Cerebellar nuclear complex (tissue), 1 donor: ENCODE data around the gene FSTL4.

Experiments used
- DNase-seq, 2 experiments: peaks; one replicate each; lab custom pipeline; 2025; lab: John Stamatoyannopoulos, UW

The FSTL4 gene

GRCh38 chr5:133290669-133291240, 321.6 kb downstream of the FSTL4 start:
- DNase-seq = no peak

DNA sequence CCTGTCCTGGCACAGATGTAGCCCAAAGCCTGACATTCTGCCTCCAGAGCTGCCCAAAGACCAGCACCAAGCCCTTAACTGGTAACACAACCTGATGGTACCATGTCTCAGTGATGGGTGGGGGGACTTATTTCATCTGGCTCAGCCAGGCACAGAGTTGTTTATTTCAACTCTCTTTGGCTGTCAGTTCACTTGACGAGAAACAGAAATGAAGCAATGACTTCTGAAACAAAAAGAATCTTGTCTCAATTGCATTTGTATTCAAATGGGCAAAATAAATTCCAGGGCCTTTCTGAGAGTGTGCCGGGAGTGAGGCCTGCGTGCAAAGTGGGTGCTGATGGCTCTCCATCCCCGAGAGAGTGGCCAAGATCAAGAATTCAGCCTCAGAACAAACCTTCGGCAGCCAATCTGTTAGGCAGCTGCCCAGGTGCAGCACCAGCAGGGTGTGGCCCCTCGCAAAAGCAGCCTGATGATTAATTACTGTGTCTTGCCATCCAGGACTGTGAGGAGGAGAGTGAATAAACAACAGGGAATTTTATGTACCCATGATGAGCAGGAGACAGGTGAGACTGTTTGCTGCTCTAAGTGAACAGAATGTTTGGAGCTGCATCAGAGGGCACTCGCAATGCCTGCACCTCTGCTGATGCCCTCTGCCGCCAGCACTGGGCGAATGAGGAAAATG, 322.5 kb downstream of the FSTL4 start:
- no peak for DNase-seq

GRCh38 chr5:133287500-133287899, 324.8 kb downstream of the FSTL4 start:
- DNase-seq = no peak

DNA sequence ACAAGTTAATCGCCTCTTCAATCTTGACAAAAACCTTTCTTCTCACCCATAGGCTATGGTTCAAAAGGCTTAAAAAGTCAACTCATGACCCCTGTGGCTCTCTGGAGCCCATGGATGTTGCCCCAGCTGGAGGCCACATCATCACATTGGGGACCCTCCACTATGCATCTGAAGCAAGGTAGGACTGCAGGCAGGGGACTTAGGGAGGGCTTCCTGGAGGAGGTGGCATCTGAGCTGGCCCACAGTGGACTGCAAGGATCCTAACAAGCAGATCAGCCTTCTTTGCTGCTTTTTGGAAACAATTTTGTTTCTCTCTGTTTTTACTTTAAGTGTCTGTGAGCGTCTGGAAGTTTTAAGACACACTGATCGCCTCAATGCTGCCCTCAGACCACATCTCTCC, 325.9 kb downstream of the FSTL4 start:
- DNase-seq = no peak

- no peak for DNase-seq
These were observed 326.7 kb downstream of the FSTL4 start for GRCh38 chr5:133285583-133286021.

DNA sequence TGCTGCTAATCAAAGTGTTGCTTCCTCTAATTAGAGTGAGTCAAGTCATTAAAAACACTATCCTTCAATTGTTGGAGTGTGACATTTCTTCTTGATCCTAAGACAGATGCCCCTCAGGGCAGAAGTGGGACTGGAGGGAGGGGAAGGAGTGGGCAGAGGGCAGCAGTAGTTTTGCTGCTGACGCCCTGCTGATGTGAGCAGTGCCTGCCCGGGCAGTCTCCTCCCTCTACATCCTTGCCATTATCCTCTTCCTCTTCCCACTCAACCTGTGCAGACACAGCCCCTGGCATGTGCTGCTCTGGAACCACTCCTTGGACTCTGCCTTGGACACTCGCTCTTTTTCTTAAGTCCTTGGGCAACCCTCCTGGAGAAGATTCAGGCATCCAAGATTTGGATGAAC, 328.0 kb downstream of the FSTL4 start:
- DNase-seq = no peak

DNA sequence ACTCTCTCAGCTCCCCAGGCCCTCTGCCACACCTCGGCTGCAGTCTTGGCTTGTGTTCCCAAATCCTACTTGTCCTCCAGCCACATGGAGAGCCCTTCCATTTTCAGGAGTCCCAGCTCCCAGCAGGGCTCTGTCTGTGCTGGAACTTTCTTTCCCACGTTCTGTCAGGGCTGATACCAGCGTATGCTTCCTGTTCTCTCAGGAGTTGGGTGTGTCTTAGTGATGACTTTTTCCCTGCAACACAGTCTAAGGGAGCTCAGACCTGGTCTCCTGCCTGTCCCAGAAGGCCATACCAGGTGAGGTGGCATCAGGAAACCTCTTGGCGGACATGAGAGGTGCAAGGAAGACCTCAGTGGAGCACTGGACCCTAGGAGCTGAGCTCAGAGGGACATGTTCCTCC, 334.0 kb downstream of the FSTL4 start:
- no peak for DNase-seq

DNA sequence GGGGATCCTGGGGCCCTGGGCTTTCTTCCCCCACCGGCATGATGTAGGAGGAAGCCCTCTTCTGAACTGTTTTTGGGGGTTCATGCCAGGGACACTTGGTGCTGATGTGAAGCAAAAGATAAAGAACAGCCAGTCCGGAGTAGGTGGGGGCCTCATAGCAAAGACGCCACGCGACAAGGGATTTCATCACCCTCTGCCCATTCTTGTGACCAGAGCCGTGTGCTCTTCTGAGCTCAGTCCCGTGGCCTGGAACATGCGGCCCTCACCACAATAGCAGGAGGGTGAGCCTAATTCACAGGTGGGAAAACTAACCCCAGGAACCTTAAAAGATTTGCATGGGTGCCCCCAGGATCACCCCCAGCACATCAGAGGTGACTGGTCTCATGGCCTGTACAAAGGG, 334.6 kb downstream of the FSTL4 start:
- no peak for DNase-seq

GRCh38 chr5:133276171-133276570, 336.2 kb downstream of the FSTL4 start:
- DNase-seq = no peak

DNA sequence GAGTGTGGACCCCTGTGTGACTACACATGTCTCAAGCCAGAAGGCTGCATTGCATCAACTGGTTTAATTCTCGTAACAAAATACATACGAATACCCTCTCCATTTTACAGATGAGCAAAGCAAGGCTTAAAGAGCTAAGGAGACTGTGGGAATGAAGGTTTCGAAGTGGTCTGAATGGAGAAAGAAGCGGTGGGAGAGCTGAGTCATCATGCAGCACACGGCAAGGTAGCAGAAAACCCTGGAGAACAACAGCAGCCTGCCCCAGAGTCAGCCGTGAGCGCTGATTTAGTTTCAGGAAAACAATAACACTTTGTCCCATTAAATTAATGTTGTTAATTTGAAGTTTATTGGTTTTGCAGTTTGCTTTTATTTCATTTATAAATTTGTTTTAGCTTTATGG, 336.7 kb downstream of the FSTL4 start:
- no peak for DNase-seq

DNA sequence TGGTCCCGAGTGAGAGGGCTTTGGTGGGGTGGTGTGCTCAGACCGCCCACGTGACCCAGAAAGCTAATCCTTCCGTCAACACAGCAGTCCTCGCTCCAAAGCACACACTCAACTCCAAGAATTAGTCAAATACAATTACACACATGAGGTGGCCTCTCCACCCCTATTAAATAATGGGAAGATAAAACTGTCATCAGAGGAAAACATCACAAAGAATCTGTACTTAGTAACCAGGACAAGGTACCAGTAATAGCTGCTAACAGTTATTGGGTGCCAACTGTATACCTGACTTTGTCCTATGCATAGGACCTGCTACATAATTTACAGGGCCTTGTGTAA, 337.8 kb downstream of the FSTL4 start:
- DNase-seq = no peak

- DNase-seq = no peak
These were observed 338.4 kb downstream of the FSTL4 start for GRCh38 chr5:133273661-133274596.

DNA sequence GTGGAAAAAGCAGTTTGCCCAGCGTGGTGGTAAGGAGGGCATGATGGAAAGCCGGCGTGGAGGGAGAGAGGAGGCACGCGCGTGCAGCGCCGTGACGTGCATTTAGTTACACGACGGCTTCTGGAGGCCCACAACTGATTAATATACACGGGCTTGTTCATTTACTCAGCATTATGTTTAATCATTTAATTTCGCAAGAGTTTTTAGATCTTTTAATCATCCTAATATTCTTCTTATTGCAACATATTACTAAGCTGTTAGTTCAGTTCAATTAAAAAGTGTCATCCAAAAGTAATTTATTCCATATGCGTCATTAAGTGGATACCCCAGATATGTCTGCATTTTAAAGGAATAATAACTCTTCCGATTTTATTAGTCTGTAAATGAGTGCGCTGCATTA, 340.0 kb downstream of the FSTL4 start:
- no peak for DNase-seq

DNA sequence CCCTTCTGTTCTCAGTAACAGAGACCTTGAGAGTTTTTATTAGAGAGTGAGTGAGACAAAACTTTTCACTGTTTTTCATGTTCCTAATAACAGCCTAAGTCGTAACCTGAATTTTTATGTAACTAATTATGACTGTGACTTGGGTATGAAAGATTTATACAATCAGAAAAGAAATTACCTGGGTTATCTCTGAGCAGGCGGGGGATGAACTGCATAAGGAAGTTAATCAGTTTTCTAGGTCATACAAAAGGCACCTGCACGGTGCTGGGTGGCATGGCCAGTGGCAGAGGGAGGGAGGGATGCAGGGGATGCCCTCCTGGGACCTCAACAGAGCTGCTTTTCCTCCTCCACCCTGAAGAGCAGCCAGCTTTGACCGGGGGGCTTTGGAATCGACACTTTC, 340.7 kb downstream of the FSTL4 start:
- DNase-seq = no peak

DNA sequence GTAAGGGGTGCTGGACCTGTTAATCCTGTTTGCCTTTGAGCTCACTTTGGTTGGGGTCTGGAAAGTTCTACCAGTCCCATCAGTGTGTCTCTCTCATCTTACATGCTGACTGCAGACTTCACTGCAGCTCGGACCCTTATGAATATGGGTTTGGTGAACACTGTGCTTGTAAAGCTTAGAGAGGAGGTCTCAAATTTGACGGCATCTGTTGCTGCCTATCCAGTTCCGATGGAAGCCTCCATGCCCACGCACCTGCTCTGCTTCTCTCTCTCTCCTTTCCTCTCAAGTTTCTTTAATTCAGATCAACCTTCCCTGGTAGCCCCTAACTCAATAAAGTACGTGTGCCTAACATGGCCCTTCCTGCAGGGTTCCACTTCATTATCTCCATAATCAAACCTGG, 342.6 kb downstream of the FSTL4 start:
- no peak for DNase-seq

- DNase-seq = no peak
These were observed 344.7 kb downstream of the FSTL4 start for GRCh38 chr5:133267601-133268000.

- DNase-seq = no peak
These were observed 345.4 kb downstream of the FSTL4 start for GRCh38 chr5:133266966-133267365.

DNA sequence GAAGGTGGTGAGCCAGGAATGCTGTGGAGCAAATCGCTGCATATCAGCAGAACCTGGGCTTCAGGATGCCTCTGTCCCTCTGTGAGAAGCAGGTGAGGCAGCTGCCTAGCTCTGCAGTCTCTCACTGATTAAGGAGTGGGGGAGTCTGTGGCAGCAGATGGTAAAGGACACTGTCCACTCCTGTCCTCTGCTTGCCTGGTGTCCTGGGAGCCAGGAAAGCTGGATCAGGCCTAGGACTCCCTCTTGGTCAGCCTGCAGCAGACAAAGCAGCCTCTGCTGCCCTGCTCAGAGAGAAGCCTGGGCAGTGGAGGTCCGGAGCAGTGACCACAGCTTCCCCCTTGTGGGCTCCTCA, 345.8 kb downstream of the FSTL4 start:
- no peak for DNase-seq

DNA sequence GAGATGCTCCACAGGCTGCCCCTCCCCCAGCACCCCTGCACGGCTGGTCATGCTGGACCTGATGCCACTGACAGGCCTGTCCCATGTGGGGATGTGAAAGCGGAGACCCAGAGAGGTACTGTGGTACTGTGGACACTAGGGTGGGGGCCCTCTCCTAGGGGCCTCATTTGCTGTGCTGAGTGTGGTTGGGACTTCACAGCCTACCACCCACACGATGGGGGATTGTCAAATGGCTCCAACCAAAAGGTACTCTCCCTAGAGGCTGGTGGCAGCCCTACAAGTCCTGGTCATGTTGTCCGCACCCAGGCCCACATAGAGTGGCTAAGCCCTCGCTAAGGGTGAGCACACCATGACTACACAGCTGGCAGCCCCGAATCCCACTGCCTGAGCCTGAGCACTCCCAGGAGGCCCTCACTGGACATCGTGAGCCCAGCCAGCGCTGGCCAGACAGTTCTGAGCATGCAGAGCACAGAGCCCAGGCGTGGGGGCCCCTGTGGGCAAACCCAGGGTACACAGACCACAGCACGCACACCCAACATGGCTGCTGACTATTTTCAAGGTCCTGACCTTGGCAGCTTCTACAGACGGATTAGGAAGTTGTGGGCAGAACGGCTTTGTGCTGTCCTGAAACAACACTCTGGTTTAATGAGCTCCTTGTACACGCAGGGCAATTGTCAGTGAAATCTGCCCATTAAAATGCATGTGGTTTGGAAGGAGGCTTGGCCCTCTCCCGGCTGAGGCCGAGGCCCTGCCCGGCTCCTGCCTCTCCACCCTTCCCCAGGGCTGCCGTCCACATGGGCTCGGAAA, 346.4 kb downstream of the FSTL4 start:
- no peak for DNase-seq

- DNase-seq = no peak
These were observed 347.1 kb downstream of the FSTL4 start for GRCh38 chr5:133265257-133265656.

GRCh38 chr5:133262690-133263089, 349.7 kb downstream of the FSTL4 start:
- DNase-seq = no peak

DNA sequence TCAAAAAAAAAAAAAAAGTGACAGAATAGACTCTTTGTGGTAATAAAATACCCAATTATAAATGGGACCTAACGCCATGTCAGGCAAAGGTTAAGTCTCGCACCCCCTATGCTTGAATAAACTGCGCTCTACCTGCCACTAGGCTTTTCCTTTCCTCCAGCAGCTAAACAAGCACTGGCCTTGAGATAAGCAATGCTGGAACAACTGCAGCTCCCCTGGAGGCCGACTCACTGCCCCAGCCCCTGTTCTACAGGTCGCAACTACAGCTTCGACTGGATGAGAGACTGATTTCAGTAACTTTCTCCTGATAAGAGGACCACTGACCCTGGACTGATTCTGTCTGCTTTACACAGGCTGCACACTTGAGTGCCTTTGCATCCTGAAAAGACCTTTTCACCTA, 350.3 kb downstream of the FSTL4 start:
- no peak for DNase-seq
